Fibroblast of the aortic adventitia (primary cell): ENCODE measurements around the gene MMP7. TPM values are rescaled to one million over a fixed set of nuclear protein-coding genes. Genes with fewer than 3 reads are reported as not detected.
A peak's percentile ranks its signal among the peaks of the same experiment; 100 is the strongest.

Experiments
- DNase-seq: peaks from one replicate; pipeline ENCODE4 v3.0.0-alpha.2; 2010; ENCODE audit warnings: low read depth
- H3K4me3 ChIP-seq: 2 replicates; pipeline ENCODE4 v1.5.1; 2011; ENCODE audit warnings: low read depth, mild to moderate bottlenecking, control low read depth, low read length, moderate library complexity
- total RNA-seq: library from RNA; depleted of rRNA; stranded (reverse); fragments of >200 nt; gene quantifications from 2 replicates; pipeline ENCODE4 v1.2.3, GENCODE V29; 2012; ENCODE audit warnings: low replicate concordance
- TF ChIP-seq, protein P1 (sequence below): IDR thresholded peaks from 2 replicates; pipeline ENCODE4 v1.5.1; 2011; ENCODE audit warnings: mild to moderate bottlenecking, low read length, control low read depth, inconsistent platforms; ENCODE audit not compliant: insufficient read depth

MMP7 gene
- total RNA-seq, 1 donor, result not detected

DNA sequence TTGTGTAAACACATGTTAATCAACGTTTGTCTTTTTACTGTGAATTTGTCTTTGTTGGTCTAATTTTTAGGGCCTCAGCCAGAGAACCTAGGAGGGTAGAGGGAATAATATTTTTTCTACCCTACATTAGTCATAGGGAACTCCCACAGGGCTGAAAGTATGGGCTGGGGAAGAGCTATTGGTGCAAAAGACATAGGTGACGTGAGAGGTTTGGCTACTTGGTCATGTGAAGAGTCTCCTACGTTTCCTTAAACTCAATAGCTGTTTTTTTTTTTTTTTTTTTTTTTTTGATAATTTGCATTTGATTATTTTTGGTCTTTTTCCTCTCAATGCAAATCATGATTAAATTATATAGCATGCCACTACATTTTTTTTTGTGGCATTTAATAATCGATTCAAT is 15.9 kb upstream of the MMP7 start:
- peak; percentile 19 for DNase-seq
- TF ChIP-seq, protein P1, sequence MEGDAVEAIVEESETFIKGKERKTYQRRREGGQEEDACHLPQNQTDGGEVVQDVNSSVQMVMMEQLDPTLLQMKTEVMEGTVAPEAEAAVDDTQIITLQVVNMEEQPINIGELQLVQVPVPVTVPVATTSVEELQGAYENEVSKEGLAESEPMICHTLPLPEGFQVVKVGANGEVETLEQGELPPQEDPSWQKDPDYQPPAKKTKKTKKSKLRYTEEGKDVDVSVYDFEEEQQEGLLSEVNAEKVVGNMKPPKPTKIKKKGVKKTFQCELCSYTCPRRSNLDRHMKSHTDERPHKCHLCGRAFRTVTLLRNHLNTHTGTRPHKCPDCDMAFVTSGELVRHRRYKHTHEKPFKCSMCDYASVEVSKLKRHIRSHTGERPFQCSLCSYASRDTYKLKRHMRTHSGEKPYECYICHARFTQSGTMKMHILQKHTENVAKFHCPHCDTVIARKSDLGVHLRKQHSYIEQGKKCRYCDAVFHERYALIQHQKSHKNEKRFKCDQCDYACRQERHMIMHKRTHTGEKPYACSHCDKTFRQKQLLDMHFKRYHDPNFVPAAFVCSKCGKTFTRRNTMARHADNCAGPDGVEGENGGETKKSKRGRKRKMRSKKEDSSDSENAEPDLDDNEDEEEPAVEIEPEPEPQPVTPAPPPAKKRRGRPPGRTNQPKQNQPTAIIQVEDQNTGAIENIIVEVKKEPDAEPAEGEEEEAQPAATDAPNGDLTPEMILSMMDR, result no peak
- no peak overlapping the region for H3K4me3 ChIP-seq

- TF ChIP-seq, protein P1, result no peak
- H3K4me3 ChIP-seq, result no peak overlapping the region
- no peak for DNase-seq
These were observed 15.2 kb upstream of the MMP7 start for GRCh38 chr11:102545701-102546100.

DNA sequence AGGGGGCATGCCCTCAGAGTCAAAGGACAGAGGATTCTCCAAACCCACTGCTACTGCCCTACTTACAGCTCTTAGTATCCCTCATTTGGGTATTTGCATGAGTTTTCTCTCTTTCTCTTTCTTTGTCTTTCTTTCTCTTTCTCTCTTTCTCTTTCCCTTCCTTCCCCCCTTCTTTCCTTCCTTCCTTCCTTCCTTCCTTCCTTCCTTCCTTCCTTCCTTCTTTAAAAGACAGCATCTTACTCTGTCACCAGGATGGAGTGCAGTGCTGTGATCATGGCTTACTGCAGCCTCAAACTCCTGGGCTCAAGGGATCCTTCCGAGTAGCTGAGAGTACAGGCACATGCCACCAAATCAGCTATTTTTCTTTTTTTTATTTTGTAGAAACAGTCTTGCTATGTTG is 14.0 kb upstream of the MMP7 start:
- TF ChIP-seq, protein P1, result no peak
- H3K4me3 ChIP-seq, result no peak overlapping the region
- DNase-seq, result no peak

- TF ChIP-seq, protein P1, result no peak
- no peak overlapping the region for H3K4me3 ChIP-seq
- DNase-seq, result no peak
These were observed 9.0 kb upstream of the MMP7 start for GRCh38 chr11:102539567-102539966.

GRCh38 chr11:102538932-102539331 is 8.4 kb upstream of the MMP7 start:
- DNase-seq, result no peak
- no peak overlapping the region for H3K4me3 ChIP-seq
- TF ChIP-seq, protein P1, result no peak

- DNase-seq, result no peak
- H3K4me3 ChIP-seq, result no peak overlapping the region
- TF ChIP-seq, protein P1, result no peak
These were observed 3.8 kb upstream of the MMP7 start for GRCh38 chr11:102534261-102534872.

GRCh38 chr11:102528618-102529017 is 1.9 kb downstream of the MMP7 start:
- H3K4me3 ChIP-seq, result no peak overlapping the region
- TF ChIP-seq, protein P1, result no peak
- no peak for DNase-seq
